ENCODE results near the gene ITGB2.
A peak's percentile ranks its signal among the peaks of the same experiment; 100 is the strongest.

ITGB2 gene

DNA sequence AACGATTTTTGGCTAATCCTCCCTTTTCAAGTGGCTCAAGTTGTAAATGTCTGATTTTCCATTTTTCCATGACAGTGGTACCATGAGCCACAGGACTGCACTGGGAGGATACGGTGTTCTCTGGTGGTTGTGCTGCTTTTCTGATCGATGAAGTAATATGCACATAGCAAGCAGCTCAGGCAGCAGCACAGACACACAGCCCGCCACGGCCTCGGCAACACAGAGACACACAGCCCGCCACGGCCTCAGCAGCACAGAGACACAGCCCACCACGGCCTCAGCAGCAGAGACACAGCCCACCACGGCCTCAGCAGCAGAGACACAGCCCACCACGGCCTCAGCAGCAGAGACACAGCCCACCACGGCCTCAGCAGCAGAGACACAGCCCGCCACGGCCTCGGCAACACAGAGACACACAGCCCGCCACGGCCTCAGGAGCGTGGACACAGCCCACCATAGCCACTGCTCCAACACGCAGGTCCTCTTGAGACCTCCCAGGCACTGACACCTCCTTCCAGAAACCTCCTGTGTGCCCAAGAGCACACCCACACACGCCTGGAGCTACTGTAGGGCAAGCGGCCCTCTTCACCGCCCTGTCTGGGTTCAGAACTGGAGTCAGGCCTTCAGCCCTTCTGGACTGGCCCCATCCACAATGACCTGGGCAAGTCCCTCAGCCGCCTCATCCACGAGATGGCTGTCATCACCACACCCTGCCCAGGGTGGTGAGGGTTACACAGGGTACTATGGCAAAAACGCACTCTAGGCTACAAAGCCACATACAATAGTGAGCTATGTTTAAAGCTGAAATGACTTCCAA, 57.6 kb downstream of the ITGB2 start:
- no peak for DNase-seq

DNA sequence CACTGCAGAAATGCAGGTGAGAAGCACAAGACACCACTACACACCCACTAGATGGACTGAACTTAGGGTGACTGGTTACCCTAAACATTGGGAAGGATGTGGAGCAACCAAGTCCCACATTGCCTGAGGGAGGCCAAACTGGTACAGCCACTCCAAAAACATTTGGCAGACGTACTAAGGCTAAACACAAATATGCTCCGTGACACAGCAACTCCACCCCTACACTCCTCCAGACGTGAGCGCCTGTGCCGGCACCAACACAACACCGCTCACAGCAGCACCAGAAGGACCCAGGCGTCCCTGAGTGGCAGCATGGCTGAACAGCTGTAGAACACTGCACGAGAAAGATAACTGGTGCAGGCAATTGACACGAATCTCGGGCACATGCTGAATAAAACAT, 61.9 kb downstream of the ITGB2 start:
- no peak for DNase-seq

DNA sequence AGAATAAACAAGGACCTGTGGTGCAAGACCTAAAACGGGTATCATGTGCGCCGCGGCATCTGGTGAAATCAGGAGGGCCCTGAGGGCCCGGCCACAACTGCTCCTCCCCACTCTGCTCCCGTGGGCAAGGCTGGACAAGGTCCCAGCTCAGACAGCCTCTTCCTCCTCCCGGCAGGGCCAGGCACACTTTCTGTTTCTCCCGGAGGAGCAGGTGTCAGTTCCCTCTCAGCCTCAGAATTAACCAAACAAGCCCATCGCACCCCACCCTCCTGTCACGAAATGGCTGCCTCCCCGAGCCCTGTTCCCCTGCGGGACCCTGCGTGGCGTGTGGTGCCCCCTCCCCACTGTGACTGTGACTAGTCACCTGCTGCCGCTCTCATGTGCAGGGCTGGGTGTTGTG, 62.4 kb downstream of the ITGB2 start:
- no peak for DNase-seq

DNA sequence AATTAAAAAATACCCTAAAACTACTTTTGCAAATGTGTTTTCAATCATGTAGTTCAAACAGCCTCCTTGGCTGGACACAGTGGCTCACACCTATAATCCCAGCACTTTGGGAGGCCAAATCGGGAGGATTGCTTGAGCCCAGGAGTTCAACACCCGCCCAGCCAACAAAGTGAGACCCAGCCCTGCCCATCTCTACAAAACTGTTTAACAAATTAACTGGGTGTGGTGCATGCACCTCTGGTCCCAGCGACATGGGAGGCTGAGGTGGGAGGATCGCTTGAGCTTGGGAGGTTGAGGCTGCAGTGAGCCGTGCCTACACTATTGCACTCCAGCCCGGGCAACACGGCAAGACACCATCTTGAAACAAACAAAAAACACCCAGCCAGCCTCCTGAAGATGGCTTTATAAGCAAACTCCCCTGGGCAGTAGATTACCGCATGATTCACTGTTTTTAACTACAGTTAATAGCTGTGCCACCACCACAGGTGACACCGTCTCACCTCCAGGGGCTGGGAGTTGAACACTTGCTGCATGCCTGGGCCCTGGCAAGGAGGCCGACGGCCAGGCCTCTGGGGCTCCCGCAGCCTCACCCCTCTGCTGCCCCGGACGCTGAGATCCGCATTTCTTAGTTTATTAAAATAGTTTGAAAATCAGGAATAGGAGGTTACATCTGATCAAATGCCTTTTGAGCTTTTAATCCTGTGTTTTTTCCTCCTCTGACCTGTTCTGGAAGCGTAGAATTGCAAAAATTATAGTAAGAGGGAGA, 63.4 kb downstream of the ITGB2 start:
- DNase-seq, result no peak

DNA sequence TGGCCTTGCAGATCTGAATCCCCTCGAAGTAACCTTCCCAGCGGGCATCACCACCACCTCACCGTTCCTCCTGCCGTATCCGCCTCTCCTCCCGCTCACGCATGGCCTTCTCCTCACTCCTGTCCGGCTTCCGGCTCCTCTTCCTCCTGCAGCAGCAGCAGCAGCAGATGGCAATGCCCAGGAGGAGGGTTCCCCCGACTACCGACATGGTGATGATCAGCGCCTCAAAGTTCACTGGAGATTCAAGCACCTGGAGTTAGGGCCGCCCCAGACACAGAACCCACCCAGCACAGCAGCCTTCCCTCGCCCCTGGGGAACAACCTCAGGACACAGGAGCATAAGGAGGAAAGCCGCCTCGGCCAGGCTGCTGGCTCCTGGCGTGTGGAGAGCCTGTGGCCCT, 64.6 kb downstream of the ITGB2 start:
- no peak for DNase-seq

DNA sequence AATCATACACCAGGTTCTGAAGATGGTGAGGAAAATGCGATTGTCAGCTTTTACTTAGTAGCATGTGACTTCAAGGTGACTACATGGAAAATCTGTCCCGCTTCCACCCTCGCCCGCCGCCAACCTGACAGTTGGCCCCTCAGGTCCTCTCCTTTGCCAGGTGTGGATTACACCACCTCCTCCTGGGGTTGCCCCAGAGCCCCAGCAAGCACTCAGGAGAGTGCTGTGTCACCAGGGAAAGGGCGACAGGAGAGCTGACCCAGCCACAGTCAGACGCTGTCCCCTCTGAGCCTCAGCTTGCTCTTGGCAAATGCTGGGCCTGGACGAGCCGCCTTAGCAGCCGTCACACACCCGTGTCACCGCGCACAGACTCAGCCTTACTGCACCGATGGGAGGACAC, 65.1 kb downstream of the ITGB2 start:
- DNase-seq, result no peak

DNA sequence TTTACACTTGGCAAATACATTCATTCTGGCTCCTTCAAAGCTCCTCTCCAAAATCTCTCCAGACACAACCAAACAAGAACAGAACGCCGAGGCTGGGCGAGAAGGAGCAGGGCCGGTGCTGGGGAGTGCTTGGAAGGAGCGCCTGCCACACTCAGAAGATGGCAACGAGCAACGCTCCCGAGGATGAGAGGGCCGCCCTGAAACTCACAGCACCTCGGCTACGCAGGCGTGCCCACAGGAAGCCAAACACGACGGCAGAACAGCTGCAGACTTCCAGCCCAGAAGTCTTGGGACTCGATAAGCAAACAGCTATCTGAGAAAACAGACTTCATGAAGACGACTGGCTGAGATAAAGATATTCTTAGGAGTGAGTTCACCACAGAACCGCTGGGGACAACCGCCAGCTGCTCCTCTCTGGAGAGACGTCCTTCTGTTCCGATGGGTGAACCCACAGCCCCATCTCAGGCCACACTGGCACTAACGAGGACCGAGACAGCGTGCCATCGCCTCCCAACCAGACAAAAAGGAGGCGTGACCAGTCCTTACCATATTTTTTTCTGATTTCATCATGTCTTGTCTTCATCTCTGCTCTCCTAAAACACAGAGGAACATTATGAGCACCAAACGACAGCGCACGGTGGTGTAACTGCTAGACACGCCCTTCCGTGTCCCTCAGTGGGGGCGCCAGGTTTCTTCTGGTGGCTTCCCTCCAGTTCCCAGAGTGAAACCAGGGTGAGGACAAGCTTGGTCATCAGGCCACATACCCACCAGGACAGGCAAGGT, 65.8 kb downstream of the ITGB2 start:
- peak; percentile 35 to 42 for DNase-seq

DNA sequence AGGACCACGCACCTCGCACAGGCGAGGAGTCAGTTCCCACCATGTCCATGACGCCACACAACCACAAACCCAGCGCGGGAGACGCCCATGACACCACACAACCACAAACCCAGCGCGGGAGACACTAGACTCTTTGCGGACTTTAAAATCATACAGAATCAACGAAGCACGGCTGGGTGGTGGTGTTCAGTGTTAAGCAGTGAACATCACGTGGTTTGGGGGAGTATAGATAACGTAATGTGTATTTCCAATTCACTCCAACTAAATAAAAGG, 66.4 kb downstream of the ITGB2 start:
- DNase-seq, result peak; percentile 47 to 50

DNA sequence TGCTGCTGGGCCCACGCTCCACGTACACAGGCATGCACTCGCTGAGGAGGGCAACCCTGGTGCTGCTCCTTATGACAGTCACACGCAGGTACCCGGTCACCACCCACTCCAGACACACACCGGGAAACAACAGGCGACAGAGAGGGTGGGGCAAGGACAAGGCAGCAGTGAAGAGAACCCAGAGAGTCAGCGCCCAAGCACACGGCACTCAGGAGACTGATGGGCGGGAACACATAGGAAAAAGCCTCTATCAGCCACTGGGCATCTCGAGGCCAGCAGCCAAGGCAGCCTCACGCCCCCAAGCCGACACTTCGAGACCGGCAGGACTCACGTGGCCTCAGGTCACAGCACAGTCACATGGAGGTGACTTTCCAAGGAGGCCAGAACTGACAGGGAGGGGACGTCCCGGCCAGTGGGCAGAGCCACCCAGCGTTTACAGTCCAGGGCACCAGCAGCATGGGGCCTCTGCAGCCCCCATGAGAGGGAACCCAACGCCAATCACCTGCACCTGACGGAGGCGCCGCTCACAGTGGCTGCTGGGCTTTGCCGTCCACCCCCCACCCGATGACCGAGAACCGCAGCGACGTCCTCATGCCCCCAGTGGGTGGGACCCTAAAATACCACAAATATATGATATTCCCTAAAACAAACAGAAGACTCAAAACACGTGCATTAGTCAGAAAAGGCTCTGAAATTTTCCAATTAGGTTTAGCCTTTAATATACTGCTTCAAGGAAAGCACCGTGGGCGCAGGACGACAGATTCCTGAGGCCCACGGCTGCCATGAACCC, 66.9 kb downstream of the ITGB2 start:
- no peak for DNase-seq

DNA sequence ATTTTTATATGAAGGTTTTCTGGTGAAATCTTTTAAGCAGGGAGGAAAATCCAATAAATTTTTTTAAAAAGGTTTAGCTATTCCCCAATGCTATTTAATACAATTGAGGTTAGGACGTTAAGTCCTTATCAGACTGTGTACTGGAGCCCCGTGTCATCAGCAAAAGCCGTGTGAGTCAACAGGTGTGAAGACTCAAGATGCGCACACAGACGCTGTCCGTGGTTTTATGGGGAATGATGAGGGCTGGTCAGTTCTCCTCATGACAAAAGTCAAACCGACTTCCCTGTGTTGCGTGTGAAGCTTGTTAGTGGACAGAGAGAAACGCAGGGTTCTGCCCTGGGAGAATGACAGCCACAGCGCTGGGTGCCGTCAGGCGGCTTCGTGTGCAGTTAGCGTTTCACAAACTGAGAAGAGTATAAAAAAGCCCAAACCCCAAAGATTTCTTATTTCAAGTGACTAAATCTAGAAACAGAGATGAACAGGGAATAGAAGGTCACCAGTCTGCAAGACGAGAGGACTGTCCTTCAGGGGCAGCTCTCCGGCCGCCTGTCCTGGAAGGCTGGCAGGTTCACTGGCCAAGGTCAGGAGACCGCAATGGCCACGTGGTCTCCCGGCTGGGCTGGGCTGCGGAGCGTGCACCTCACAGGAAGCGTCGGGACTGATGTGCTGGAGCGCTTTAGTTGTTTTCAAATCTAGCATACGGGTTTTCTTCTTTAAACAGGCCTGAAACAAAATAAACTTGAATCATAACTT, 69.6 kb downstream of the ITGB2 start:
- no peak for DNase-seq

DNA sequence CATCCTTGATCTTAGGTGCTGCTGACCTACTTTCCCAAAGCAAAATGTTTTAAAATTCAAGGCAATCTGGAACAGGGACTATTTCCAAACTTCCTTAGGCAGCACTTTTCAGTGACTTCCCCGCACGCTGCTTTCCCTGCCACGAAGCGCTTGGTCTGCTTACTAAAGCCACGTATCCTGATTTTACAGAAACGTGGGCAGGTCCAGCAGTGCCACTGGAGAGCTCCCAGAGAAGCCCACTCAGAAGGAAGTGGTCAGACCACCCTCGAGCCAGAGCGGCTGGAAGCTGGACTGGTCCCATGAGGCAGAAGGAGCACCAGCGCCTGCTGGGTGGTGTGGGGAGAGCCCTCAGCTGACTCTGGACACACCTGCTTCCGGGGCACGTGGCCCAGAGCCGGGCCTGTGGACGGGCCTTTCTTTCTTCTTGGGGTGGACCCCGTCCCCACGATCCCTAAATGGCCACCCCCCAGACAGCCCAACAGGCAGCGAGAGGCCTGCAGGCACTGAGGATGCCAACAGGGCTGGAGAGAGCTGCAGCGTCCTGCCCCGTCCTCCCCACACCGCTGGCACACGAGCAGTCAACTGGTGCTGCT, 70.4 kb downstream of the ITGB2 start:
- no peak for DNase-seq

DNA sequence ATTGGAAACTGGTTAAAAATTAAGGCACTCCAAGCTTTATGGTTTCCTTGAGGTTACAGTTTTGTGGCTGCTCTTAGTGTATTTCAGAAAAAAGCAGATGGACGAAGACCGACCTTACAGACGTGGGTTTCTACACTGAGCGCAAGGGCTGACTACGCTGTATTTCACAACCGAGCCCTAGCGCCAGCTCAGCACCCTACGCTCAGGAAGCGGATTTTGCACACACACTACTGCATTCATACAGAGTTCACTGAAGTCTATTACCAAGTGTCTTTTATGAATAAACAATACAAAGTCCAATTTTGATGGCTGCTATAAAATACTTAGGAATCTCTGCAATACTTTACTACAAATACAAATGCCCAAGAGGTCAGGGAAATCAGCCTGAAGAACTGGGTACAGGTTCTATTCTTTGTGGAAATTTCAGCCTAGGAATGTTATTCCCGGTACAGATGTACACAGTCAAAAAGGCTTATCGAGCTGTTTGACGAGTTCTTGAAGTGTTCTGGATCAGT, 71.0 kb downstream of the ITGB2 start:
- DNase-seq, result no peak

DNA sequence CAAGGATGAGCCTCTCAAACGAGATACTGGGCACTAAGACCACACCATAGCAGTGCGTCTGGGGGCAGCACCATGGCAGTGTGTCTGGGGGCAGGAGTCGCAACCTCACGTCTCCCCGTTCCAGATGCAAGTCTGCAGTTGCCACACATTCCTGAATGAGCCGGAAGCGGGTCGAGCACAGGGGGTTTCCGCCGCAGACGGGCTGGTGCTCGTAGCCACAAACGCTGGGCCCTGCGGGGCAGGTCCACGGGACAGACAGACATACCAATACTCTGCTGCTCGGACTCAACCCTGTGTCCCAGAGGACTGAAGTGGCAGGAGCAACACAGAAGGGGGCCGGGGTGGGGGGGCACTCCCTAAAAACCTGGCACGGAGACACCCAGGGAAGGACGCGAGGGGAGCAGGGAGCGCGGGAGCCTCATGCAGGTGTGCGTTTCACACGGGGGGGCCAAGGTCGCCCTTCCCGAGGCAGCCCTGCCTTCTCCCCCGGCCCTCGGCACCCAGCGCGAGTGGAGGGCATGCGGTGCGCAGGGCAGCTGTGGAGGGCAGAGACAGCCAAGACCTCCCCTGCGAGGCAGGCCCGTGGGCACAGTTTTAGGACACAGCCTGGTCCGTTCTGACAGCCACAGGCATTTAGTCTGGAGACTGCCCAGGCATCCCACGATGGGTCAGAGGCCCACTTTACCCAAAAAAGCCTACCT, 71.7 kb downstream of the ITGB2 start:
- no peak for DNase-seq

DNA sequence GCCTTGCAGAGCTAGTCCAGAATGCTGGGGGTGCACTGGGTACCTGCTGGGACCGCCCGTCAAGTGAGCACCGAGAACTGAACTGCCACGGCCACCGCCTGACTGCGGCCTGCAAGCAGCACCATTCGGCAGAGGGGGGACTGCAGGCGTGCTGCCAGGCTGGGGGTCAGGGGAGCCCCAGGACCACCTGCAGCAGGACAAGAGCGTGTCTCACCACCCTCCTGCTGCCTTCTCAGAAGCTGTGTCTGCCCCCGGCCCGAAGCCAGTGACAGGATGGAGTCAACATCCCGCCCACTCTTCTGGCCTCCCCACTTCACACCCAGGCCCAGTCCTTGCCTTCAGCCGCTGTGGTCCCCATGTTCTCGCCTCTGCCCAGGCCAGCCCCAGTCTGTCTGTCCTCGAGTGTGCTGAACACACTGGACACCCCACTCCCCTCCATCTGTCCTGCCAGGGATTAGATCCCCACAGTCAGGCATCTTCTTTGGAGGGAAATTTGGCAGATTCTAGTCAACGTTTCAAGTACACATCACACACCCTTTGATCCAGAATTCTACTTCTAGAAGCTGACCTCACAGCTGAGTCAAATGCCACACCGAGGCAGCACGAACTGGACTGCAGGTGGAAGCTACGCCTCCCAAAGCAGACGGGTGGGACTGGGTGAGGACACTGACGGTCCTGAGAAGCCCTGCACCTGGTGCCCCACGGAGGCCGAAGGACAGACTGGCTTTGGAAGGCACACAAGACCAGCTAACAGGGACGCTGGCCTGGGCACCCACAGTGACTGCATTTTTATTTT, 73.2 kb downstream of the ITGB2 start:
- DNase-seq, result no peak

DNA sequence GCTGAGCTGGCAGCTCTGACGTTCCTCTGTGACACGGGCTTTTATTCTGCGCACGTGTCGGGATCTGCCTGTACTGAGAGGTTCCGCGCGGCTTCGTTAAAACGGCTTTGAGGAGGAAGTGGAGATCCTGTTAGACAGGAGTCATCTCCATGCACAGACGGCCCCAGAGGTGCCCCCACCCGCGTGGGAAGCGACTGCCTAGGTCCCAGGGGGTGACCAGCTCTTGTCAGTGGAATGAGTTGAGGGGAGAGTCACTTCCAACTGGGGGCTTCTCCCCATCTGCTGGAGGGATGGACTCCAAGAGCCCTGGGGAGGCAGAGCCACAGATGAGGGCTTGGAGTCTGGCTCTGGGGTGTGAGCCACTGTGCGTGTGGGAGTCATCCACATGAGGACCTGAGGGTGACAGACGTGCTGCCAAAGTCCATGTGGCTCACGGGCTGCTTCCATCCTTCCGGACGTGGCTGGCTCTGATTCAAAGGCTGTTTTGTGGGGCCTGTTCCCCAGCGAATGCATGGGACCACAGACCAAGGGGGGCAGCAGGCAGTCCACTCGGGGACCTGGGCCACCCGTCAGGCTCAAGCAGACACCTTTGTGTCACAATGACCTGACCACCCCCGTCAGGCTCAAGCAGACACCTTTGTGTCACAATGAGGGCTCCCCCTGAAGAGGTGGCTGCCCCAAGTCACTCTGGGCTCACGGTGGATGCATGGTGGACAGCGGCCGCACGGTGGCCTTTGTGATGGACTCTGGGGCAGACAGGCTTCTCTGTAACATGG, 74.0 kb downstream of the ITGB2 start:
- DNase-seq, result peak; percentile 58 to 61

DNA sequence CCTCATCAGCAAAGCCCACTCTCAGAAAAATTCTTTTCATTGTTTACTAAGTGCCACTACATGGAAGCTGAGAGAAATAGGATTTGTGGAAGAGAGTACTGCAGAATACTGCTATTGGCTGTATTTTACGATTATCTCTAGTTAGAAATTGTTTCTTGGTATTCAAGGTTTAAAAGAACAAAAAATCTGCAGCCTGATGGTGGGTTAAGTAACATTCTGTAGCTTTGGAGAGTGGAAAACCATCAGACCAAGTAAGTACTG, 74.5 kb downstream of the ITGB2 start:
- DNase-seq, result no peak

DNA sequence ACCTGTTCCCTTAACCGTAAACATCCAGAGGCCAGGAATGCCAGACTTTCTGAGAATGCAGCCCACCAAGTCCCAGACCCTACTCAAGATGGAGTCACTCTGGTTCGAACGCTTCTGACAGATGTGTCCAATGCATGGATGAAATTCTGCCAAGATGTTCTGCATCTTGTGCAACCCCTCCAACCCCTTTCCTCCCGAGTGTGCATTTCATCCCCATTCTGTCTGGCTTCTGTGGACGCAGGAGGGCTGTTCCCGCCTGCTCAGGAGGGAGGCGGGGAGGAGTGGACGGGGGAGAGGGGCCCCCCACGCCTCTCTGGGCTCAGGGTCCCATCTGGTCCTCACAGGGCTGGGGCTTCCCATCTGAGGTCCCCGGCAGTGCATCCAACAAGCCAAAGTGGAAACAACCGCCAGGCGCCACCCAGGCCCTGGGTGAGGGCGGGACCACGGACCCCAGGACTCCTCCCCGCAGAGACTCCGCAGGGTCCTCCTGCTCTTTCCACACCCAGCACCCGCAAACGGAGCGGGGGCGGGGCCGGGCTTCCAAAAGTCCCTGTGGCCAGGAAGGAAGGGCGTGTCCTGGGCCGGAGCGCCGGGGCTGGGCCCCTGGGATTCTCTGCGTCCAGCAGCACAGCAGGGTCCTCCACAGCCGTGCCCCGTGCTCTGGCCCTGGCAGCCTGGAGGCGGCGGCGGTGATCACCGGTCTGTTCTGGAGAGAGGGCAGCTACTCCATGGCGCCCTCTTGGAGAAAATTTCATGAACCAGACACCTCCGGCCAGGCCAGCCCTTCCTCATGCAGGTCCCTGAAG, 75.1 kb downstream of the ITGB2 start:
- DNase-seq, result peak; percentile 80 to 82

DNA sequence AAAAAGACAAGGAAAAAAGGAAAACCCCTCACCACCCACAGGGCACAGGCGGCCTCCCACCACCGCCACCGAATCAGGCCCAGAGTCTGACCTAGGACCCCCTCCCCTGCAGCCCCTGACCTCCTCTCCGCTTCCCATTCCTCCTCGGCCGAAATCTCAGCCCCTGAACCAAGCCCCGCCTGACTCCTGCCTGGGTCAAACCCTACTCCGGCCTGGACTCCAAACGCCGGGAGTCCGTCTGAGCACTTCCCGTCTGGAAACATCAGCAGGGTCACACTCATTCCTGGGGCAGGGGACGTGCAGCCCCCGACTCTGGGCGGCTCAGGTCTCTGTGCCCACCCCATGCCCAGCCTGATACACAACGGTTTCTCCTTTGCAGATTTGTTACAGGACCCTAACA, 76.4 kb downstream of the ITGB2 start:
- no peak for DNase-seq
